ENCODE measurements around the gene TMEM185B. TPM values are rescaled to one million over a fixed set of nuclear protein-coding genes. Genes with fewer than 3 reads are reported as not detected.
A peak's percentile ranks its signal among the peaks of the same experiment; 100 is the strongest.

The TMEM185B gene
- total and polyA plus RNA-seq, 2 donors (not counting 3 experiments of a cell fraction or from before 2014, with no cell fraction given) = 29.9 to 31.8 TPM

DNA sequence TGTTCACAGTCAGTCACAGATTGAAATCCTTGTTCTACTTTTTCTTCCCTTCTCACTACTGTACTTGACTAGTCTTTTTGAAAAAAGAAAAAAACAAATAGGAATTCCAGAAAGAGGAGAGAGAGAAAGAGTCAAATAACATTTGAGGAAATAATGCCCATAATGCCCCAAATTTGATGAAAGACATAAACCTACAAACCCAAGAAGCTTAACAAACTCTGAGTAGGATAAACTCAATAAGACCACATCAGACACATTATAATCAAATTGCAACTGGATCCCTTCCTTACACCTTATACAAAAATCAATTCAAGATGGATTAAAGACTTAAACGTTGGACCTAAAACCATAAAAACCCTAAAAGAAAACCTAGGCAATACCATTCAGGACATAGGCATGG is 30.9 kb downstream of the TMEM185B start:
- Histone ChIP-seq H3K9me1 (replicated peaks; ENCODE audit: control insufficient read depth, extremely low read depth, insufficient read depth, low read length) (no peaks in the 10 kb centered on the region), H2AFZ (ENCODE audit: low read depth, low read length) (no peak overlapping the region), H4K20me1 (replicated peaks; ENCODE audit: control insufficient read depth, extremely low read depth, insufficient read depth, low read length) (no peaks in the 10 kb centered on the region), H3K36me3 (ENCODE audit: control insufficient read depth in 2 of 2, extremely low read depth in 1 of 2, insufficient read depth in 2 of 2, low read length in 2 of 2) (no peaks in the 10 kb centered on the region), H3K9ac (replicated peaks; ENCODE audit: extremely low read depth, insufficient read depth, low read length) (no peak overlapping the region), H3K4me1 (ENCODE audit: control insufficient read depth, extremely low read depth, insufficient read depth, low read length) (no peaks in the 10 kb centered on the region), H3K4me3 (replicated peaks in 1 of 3; ENCODE audit: insufficient read depth in 1 of 3, low read depth in 1 of 3, low read length in 3 of 3) (no peak overlapping the region), H3K27ac (ENCODE audit: insufficient read depth, low read depth, low read length) (no peak overlapping the region), H3K27me3 (ENCODE audit: control insufficient read depth in 2 of 2, insufficient read depth in 2 of 2, low read length in 2 of 2) (peaks cover 7 to 12% of the 10 kb centered on the region in 2 experiments), H3K9me3 (replicated peaks; ENCODE audit: control insufficient read depth, insufficient read depth, low read length) (no peaks in the 10 kb centered on the region), H3K79me2 (ENCODE audit: control insufficient read depth, insufficient read depth, low read length) (no peaks in the 10 kb centered on the region), H3K4me2 (ENCODE audit: insufficient read depth, low read length) (no peak overlapping the region)
- intact Hi-C loops (cut with micrococcal nuclease) = no loop called here
- dilution Hi-C loops (cut with MboI; ENCODE audit: extremely low pct_ligation_motif_present, low sequenced_read_pairs) = no loop called here
- POLR2A ChIA-PET = no interaction called here
- BruUV-seq (replicated peaks) = no TSS peak
- peak; percentile 24 for FAIRE-seq
- CTCF ChIA-PET = interaction anchor here (1.5 to 2.8 kb wide), 2 partner anchors 17 to 121 kb away, joined by 3 to 6 read pairs; no protein-coding TSS in a partner anchor
- DNase-seq (ENCODE audit: low read depth, low spot score) = no peak
- TF ChIP-seq POLR2AphosphoS5 (IDR thresholded peaks at IDR 0.05; ENCODE audit: insufficient read depth, low read depth, low read length) = no peak
- TF ChIP-seq CTCF (IDR thresholded peaks at IDR 0.05; ENCODE audit: extremely low read depth in 1 of 2, insufficient read depth in 1 of 2, low read depth in 1 of 2, low read length in 2 of 2) = no peak
- TF ChIP-seq MYC (IDR thresholded peaks at IDR 0.05; ENCODE audit: low read depth, low read length) = no peak
- no peak for TF ChIP-seq FOS (IDR thresholded peaks at IDR 0.05; ENCODE audit: borderline replicate concordance, insufficient read depth, low read length)
- TF ChIP-seq EZH2 (IDR thresholded peaks at IDR 0.05; ENCODE audit: borderline replicate concordance, low read depth, low read length, severe bottlenecking) = no peak
- TF ChIP-seq, protein P1, sequence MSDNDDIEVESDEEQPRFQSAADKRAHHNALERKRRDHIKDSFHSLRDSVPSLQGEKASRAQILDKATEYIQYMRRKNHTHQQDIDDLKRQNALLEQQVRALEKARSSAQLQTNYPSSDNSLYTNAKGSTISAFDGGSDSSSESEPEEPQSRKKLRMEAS (IDR thresholded peaks at IDR 0.05; ENCODE audit: insufficient read depth, insufficient read length) = no peak
